OCI-LY3 (cell line): Measurements from ENCODE around the gene ZNF70.

ENCODE experiments used
- H2AFZ ChIP-seq: fragments of 200-600, 300-600 bp; shearing (Covaris generic); 2 replicates; pipeline ENCODE4 v1.6.0; 2014; ENCODE audit warnings: antibody characterized with exemption, low read depth, low read length
- H3K27ac ChIP-seq: fragments of 200-600, 300-600 bp; sonication (generic); 2 replicates; pipeline ENCODE4 v1.5.1; 2014; ENCODE audit warnings: mild to moderate bottlenecking, low read length, moderate library complexity, mixed read lengths
- H3K27me3 ChIP-seq: fragments of 200-600, 300-600 bp; sonication (generic); 2 replicates; pipeline ENCODE4 v1.6.1; 2014; ENCODE audit warnings: low read depth, low read length, mixed read lengths
- H3K36me3 ChIP-seq: fragments of 200-600, 300-600 bp; sonication (generic); replicated peaks from 2 replicates; pipeline ENCODE3; 2014; ENCODE audit warnings: low read depth, low read length, mixed read lengths
- H3K4me1 ChIP-seq: fragments of 300-600, 200-600 bp; sonication (generic); 2 replicates; pipeline ENCODE4 v1.6.1; 2014; ENCODE audit warnings: low read length, mixed read lengths
- H3K4me2 ChIP-seq: fragments of 200-600, 300-600 bp; sonication (generic); 2 replicates; pipeline ENCODE4 v1.6.1; 2014; ENCODE audit warnings: low read length, mixed read lengths
- H3K4me3 ChIP-seq: fragments of 300-600, 200-600 bp; sonication (generic); 2 replicates; pipeline ENCODE4 v1.5.1; 2014; ENCODE audit warnings: antibody characterized with exemption, mild to moderate bottlenecking, low read length, moderate library complexity
- H3K79me2 ChIP-seq: fragments of 300-600, 200-600 bp; shearing (Covaris generic); 2 replicates; pipeline ENCODE4 v1.6.1; 2014; ENCODE audit warnings: mild to moderate bottlenecking, low read length, mixed read lengths
- H3K9ac ChIP-seq: fragments of 300-600, 200-600 bp; shearing (Covaris generic); 2 replicates; pipeline ENCODE4 v1.6.0; 2014; ENCODE audit warnings: mild to moderate bottlenecking, low read length, moderate library complexity
- H3K9me3 ChIP-seq: fragments of 200-600, 300-600 bp; shearing (Covaris generic); 2 replicates; pipeline ENCODE4 v1.6.1; 2014; ENCODE audit warnings: low read length, mixed read lengths; ENCODE audit not compliant: insufficient read depth
- H4K20me1 ChIP-seq: fragments of 200-600, 300-600 bp; sonication (generic); 2 replicates; pipeline ENCODE4 v1.6.1; 2016; ENCODE audit warnings: low read length, mixed read lengths; ENCODE audit not compliant: insufficient read depth
- CTCF ChIP-seq: fragments of 200-600, 300-600 bp; sonication (generic); IDR thresholded peaks from 2 replicates; pipeline ENCODE4 v1.5.1; 2014; ENCODE audit warnings: antibody characterized with exemption, low read length, low read depth
- EZH2phosphoT487 ChIP-seq: fragments of 200-600 bp; shearing (Covaris generic); IDR thresholded peaks from 2 replicates; pipeline ENCODE4 v1.6.1; 2018; ENCODE audit warnings: antibody characterized with exemption, mixed run types, low read depth

The ZNF70 gene

GRCh38 chr22:23716811-23717801 is 33.8 kb downstream of the ZNF70 start:
- Histone ChIP-seq H3K9me3 (no peaks in the 10 kb centered on the region), H3K4me3 (peak overlapping the region; percentile 79), H3K36me3 (peaks cover 11% of the 10 kb centered on the region), H3K9ac (peak overlapping the region; percentile 74), H3K79me2 (peaks cover 20% of the 10 kb centered on the region), H2AFZ (peak overlapping the region; percentile 95), H3K4me1 (peaks cover 11% of the 10 kb centered on the region), H3K27ac (peak overlapping the region; percentile 30), H3K4me2 (peak overlapping the region; percentile 79), H3K27me3 (no peaks in the 10 kb centered on the region), H4K20me1 (no peaks in the 10 kb centered on the region)
- no peak for TF ChIP-seq EZH2phosphoT487
- no peak for TF ChIP-seq CTCF

GRCh38 chr22:23715806-23716375 is 35.0 kb downstream of the ZNF70 start:
- no peaks in the 10 kb centered on the region for H3K9me3 ChIP-seq
- no peak overlapping the region for H3K9ac ChIP-seq
- peaks cover 20% of the 10 kb centered on the region for H3K79me2 ChIP-seq
- no peak overlapping the region for H3K27ac ChIP-seq
- peaks cover 14% of the 10 kb centered on the region for H3K36me3 ChIP-seq
- H3K27me3 ChIP-seq: no peaks in the 10 kb centered on the region
- TF ChIP-seq CTCF (no peak), EZH2phosphoT487 (no peak)
- peak overlapping the region; percentile 79 for H3K4me3 ChIP-seq
- peak overlapping the region; percentile 79 for H3K4me2 ChIP-seq
- peaks cover 11% of the 10 kb centered on the region for H3K4me1 ChIP-seq
- H4K20me1 ChIP-seq: no peaks in the 10 kb centered on the region
- no peak overlapping the region for H2AFZ ChIP-seq

- Histone ChIP-seq H3K9me3 (no peaks in the 10 kb centered on the region), H3K36me3 (peaks cover 25% of the 10 kb centered on the region), H3K4me1 (peaks cover 11% of the 10 kb centered on the region), H3K27ac (no peak overlapping the region), H3K4me2 (no peak overlapping the region), H3K4me3 (no peak overlapping the region), H3K27me3 (no peaks in the 10 kb centered on the region), H4K20me1 (0 out of 2 replicates have a peak, but pooled peaks cover 4% of the 10 kb centered on the region), H2AFZ (no peak overlapping the region), H3K9ac (no peak overlapping the region), H3K79me2 (peaks cover 20% of the 10 kb centered on the region)
- no peak for TF ChIP-seq CTCF
Measured at GRCh38 chr22:23714596-23715578, 36.0 kb downstream of the ZNF70 start.
